ENCODE data around the gene BICDL1.
"Not testable (repeated sequence)": the region's sequence is repeated elsewhere in the genome, so short reads cannot be mapped to it uniquely, and the experiment has no call there.

The BICDL1 gene

DNA sequence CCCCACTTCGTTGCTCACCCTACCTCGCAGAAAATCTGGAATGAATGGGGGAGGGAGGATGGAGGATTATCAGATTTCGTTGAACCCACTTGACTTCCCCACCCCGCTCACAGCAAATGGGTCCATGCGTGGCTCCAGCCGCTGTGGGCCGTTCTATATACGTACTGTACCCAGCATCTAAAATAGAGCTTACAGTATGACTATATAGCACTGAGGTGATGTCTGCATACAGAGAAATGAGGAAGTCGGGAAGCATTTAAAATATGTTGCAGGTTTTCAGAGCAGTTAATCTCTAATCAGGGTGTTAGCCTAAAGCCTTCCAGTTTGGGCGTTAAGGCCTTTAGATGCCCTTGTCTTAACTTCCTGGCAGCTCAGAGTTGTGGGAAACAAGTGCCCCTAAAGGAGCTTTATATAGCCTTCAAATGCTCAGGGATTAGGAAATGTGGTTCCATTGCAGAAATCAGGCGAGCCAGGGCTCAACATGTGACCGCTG is 1.4 kb downstream of the BICDL1 start:
- Mint-ChIP-seq H3K36me3 (peaks cover 57% of the 10 kb centered on the region), H3K4me3 (peak overlapping the region; percentile 77), H3K9me3 (no peaks in the 10 kb centered on the region), H3K4me1 (peaks cover 32% of the 10 kb centered on the region), H3K27ac (peak overlapping the region; percentile 20)
- no peak for ATAC-seq
- DNase-seq (ENCODE audit: low spot score in 2 of 2), result no peak

DNA sequence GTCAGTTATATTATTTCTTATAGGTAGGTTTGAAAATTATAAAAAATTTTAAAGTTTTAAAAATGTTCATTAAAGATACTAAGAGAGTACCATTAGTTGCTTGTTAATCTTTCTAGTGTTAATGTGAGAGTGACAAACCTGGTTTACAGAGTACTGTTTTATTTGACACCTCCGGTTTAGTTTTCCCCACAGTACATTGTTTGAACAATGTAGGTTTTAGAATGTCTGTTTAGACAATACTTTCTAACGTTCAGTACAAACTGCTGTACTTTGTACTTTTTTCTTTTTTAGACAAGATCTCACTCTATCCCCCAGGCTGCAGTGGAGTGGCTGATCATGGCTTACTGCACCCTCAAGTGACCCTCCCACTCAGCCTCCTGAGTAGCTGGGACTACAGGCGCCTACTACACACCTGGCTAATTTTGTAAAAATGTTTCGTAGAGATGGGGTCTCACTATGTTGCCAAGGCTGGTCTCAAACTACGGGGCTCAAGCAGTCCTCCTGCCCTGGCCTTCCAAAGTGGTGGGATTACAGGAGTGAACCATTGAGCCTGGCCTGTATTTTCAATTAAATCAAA is 3.2 kb downstream of the BICDL1 start:
- H3K9me3 Mint-ChIP-seq, result no peaks in the 10 kb centered on the region
- H3K4me1 Mint-ChIP-seq, result peaks cover 35% of the 10 kb centered on the region
- peak overlapping the region; percentile 77 for H3K4me3 Mint-ChIP-seq
- no peak for ATAC-seq
- peak overlapping the region; percentile 46 for H3K27ac Mint-ChIP-seq
- peaks cover 75% of the 10 kb centered on the region for H3K36me3 Mint-ChIP-seq
- DNase-seq (ENCODE audit: low spot score in 2 of 2), result no peak

DNA sequence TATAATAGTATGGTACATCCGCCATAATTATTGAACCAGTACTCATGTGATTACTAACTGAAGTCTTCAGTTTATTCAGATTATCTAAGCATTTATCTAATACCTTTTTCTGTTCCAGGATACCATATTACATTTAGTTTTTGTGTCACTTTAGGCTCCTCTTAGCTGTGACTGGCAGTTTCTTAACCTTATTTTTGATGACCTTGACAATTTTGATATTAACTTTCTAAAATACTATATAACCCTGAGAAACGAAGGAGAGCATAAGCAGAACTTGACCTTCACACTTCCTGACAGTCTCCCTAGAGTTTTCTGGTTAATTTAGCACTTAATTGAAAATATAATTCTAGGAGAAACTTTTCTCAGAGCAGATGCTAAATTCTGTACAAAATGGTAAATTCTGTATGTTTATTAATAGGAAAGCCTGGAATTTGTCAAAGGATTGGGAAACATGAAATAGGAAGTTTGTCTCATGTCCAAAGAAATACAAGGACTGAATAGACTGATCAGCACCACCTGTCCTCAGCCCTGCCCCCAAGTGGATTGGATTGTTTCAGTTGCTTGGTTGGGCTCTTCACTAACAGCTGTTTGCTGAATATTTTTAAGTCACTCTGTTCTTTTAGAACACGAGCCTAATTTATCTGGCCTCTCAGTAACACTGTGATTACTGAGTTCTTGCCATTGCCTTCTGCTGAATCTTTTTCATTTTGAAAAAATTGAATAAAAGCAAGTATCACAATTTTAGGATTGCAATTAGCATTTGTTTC is 6.0 kb downstream of the BICDL1 start:
- Mint-ChIP-seq H3K4me3 (no peak overlapping the region), H3K9me3 (no peaks in the 10 kb centered on the region), H3K4me1 (peaks cover 41% of the 10 kb centered on the region), H3K36me3 (peaks cover 95% of the 10 kb centered on the region), H3K27ac (no peak overlapping the region)
- ATAC-seq (no peak), DNase-seq (ENCODE audit: low spot score in 2 of 2) (no peak)

DNA sequence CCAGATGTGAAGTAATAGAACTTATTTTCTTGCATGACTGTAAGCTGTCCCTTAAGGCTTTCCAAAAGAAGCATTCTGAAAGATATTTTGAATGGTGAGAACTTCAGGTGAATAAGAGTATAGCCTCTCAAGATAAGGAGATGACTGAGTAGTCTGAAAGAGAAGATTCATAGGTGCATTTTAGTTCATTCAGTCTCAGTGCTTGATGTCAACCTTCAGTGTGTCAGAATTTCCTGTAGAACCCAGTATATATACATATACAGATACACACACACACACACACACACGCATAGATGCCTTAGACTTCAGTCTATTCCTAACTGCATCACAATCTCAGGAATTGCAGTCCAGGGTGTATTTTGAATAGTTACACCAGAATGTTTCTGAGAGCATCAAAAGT is 7.4 kb downstream of the BICDL1 start:
- Mint-ChIP-seq H3K27ac (no peak overlapping the region), H3K36me3 (peaks cover 100% of the 10 kb centered on the region), H3K4me1 (peaks cover 41% of the 10 kb centered on the region), H3K9me3 (no peaks in the 10 kb centered on the region), H3K4me3 (no peak overlapping the region)
- no peak for DNase-seq (ENCODE audit: low spot score in 2 of 2)
- ATAC-seq, result no peak

DNA sequence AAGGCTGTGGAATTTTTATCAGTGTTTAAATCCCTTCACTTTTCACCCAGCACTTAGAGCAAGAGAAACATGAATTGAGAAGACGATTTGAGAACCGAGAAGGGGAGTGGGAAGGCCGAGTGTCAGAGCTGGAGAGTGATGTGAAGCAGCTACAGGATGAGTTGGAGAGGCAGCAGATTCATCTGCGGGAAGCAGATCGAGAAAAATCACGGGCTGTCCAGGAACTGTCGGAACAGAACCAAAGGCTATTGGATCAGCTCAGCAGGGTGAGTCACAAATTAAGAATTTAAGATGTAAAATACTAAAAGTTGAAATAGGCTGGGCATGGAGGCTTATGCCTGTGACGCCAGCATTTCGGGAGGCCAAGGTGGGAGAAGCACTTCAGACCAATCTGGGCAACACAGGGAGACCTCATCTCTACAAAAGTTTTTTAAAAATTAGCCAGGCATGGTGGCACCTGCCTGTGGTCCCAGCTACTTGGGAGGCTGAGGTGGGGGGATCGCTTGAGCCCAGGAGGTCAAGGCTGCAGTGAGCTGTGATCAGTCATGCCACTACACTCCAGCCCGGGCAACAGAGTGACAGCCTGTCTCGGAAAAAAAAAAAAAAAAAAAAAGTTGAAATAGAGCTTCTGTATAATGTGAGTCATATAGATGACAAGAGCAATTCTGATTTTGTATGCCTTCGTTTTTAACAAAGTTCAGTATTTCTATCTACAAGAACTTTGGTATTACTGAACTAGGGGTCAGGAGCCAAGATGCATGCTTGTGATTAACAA is 9.6 kb downstream of the BICDL1 start:
- peak overlapping the region; percentile 65 for H3K27ac Mint-ChIP-seq
- no peak for ATAC-seq
- H3K4me3 Mint-ChIP-seq, result no peak overlapping the region
- DNase-seq (ENCODE audit: low spot score in 2 of 2), result no peak
- peaks cover 24% of the 10 kb centered on the region for H3K4me1 Mint-ChIP-seq
- peaks cover 98% of the 10 kb centered on the region for H3K36me3 Mint-ChIP-seq
- H3K9me3 Mint-ChIP-seq, result no peaks in the 10 kb centered on the region

DNA sequence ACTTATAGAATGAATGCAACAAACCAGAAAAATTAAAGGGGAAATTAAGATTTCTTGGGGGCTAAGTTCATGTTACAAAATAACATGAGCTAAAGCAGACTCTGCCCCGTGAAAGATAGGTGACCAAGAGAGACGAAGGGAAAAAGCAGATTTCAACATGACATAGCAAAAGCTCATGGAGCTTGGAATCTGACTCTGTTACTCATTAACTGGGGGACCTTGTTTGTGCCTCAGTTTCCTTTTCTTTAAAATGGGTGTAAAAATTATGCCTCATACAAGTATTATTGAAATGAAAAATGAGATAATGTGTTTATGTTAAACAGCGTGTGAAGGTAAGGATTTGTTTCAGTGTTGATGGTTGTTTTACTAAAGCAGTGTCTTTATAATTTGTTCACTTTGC is 11.5 kb downstream of the BICDL1 start:
- H3K36me3 Mint-ChIP-seq, result peaks cover 84% of the 10 kb centered on the region
- H3K4me1 Mint-ChIP-seq, result peaks cover 19% of the 10 kb centered on the region

DNA sequence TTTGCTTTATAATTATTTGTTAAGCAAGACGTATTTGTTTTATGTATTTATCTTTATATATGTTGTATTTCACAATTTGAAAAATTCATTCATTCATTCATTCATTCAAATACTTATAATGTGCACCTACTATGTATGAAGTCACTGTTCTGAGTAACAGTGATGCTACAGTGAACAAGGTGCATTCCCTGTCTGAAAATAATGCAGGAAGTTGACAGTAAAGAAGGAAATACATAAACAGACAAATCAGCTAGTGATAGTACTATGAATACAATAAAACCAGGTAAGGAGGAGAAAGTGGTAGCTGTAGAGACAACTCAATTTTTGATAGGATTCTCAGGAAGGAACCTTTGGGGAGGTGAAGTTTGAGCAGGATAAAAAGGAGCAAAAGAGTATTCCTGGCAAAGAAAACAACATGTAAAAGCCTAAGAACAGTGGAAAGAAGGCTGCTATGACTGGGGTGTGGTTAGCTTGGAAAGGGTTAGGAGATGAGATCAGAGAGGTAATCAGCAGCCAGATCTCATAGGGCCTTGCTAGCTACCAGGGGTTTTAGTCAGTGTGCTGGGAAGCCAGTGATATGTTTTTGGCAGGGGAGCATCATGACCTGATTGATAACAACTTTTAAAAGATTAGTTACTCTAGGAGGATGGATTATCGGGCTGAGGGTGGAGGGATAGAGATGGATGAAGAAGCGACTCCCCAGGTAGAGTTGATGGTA is 17.4 kb downstream of the BICDL1 start:
- H3K36me3 Mint-ChIP-seq, result peaks cover 67% of the 10 kb centered on the region
- ATAC-seq (peak; percentile 89), DNase-seq (ENCODE audit: low spot score in 2 of 2) (no peak)
- H3K9me3 Mint-ChIP-seq, result no peaks in the 10 kb centered on the region
- H3K4me1 Mint-ChIP-seq, result peaks cover 51% of the 10 kb centered on the region
- H3K4me3 Mint-ChIP-seq, result peak overlapping the region; percentile 64
- peak overlapping the region; percentile 98 for H3K27ac Mint-ChIP-seq

More for the DNA sequence above, 11.5 kb downstream of the BICDL1 start:
- DNase-seq (ENCODE audit: low spot score in 2 of 2) (no peak), ATAC-seq (no peak)
- H3K9me3 Mint-ChIP-seq, result no peaks in the 10 kb centered on the region
- peak overlapping the region; percentile 17 for H3K27ac Mint-ChIP-seq
- H3K4me3 Mint-ChIP-seq, result no peak overlapping the region

DNA sequence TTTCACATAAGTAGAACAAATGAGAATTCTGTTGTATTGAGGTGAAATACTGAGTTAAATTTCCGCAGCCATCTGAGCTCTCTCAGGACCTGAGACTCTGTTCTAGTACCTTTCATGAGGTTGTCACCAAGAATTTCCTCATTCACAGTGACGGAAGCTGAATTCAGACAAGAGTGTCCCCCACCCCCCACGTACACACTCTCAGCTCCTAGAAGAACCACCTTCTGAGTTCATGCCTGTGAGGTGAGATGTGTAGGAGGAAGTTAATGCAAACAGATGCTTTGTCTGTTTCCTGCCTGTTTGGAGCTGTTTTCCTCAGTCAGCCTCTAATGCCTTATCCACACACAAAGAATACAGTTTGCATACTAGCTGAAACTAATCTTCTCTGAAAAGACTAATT is 18.2 kb downstream of the BICDL1 start:
- peak in 1 of 2 donors; percentile 62 for DNase-seq (ENCODE audit: low spot score in 2 of 2)
- H3K4me1 Mint-ChIP-seq, result peaks cover 59% of the 10 kb centered on the region
- H3K27ac Mint-ChIP-seq, result peak overlapping the region; percentile 98
- peak overlapping the region; percentile 64 for H3K4me3 Mint-ChIP-seq
- ATAC-seq, result peak; percentile 61
- H3K36me3 Mint-ChIP-seq, result peaks cover 64% of the 10 kb centered on the region
- no peaks in the 10 kb centered on the region for H3K9me3 Mint-ChIP-seq

DNA sequence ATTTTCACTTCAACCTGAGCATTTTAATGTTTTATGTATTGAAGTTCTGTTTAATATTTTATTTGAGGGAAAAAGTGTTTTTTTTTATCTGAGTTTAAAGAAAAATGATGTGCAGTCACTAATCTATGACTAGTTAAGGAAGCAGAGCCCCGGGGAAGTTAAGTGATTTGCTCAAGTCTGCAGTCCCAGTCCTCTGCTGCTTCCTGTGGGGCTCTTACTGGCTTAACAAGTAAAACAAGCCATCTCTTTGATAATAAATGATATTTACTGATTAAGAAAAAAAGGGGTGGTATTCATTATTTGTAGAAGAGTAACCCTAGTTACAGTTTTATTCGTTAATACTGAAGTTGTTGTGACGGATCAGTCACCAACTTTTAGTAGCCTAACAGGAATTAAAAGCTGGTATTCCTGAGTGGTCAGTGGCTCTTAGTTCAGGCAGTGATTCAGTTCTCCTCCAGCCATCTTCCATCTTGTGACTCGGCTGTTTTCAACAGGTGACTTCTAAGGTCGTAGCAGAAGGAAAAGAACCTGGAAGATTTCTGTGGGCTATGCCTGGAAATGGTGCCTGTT is 21.7 kb downstream of the BICDL1 start:
- no peak for ATAC-seq
- Mint-ChIP-seq H3K9me3 (no peaks in the 10 kb centered on the region), H3K27ac (peak overlapping the region; percentile 98), H3K4me3 (peak overlapping the region; percentile 57), H3K4me1 (peaks cover 81% of the 10 kb centered on the region), H3K36me3 (peaks cover 73% of the 10 kb centered on the region)
- DNase-seq (ENCODE audit: low spot score in 2 of 2), result no peak

DNA sequence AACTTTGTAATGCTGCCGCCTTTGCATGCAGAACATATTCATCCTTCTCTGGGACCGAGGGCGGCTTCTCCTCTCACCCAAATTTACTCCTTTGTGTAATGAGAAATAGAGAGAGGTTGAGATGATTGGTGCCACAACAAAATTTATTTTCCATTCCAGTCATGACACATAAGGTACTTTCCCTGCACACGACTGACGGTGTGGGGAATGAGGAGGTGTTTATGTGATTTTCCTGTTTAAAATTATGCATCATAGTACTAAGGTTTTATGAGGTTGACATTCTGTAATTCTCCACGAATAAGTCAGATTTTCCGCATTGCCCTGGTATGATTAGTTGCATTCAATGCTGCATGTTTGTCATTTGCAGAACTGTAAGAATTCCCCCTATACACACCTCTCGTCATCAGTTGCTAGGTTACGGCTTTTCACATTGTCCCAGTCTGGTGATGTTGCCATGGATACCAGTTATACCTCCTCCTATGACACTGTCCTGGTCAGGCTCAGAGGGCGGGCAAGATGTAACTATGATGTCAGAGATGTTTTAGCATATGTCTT is 23.1 kb downstream of the BICDL1 start:
- peaks cover 73% of the 10 kb centered on the region for H3K4me1 Mint-ChIP-seq
- peak; percentile 91 for ATAC-seq
- DNase-seq (ENCODE audit: low spot score in 2 of 2), result peak; percentile 54 to 90
- H3K27ac Mint-ChIP-seq, result peak overlapping the region; percentile 98
- peaks cover 76% of the 10 kb centered on the region for H3K36me3 Mint-ChIP-seq
- no peaks in the 10 kb centered on the region for H3K9me3 Mint-ChIP-seq
- peak overlapping the region; percentile 57 for H3K4me3 Mint-ChIP-seq

DNA sequence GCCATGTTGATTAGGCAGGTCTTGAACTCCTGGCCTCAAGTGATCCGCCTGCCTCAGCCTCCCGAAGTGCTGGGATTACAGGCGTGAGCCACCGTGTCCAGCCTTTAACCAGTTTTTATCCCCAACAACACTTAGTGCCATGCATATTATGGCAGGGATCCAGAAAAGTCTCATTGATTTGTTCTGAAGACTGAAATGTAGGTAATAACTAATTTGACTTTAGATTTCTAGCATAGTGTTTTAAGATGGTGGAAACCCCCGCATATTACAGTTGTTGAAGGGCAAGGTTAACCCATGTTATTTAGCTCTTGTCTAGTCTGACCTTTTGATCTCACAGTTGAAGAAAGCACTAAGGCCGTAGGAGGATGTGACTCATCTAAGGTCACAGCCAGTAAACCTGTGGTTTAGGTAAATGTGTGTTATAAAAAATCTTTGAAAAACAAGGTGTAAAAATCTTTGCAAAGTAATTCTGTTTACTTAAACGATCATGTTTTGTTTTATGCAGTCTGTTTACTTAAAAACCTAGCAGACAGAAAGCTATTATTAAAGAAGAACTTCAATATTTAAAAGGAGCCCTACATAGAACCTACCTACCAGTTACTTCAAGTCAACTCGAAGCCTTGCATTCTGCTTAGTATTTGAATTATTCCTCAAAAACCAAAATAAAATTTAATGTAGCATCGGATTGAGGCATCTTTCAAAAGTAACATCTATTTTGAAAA is 24.8 kb downstream of the BICDL1 start:
- peak overlapping the region; percentile 98 for H3K27ac Mint-ChIP-seq
- peaks cover 62% of the 10 kb centered on the region for H3K4me1 Mint-ChIP-seq
- peaks cover 62% of the 10 kb centered on the region for H3K36me3 Mint-ChIP-seq
- DNase-seq (ENCODE audit: low spot score in 2 of 2), result peak in 1 of 2 donors; percentile 67
- no peaks in the 10 kb centered on the region for H3K9me3 Mint-ChIP-seq
- H3K4me3 Mint-ChIP-seq, result peak overlapping the region; percentile 57
- peak; percentile 68 for ATAC-seq

DNA sequence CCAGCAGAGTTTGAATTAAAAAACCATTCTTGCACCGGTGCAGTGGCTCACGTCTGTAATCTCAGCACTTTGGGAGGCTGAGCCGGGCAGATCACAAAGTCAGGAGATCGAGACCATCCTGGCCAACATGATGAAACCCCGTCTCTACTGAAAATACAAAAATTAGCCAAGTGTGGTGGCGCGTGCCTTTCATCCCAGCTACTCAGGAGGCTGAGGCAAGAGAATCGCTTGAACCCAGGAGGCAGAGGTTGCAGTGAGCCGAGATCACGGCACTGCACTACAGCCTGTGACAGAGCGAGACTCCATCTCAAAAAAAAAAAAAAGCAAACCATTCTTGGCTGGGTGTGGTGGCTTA is 25.3 kb downstream of the BICDL1 start:
- peaks cover 56% of the 10 kb centered on the region for H3K4me1 Mint-ChIP-seq
- peak overlapping the region; percentile 57 for H3K4me3 Mint-ChIP-seq
- ATAC-seq, H3K9me3 Mint-ChIP-seq: not testable (repeated sequence)
- peaks cover 61% of the 10 kb centered on the region for H3K36me3 Mint-ChIP-seq
- H3K27ac Mint-ChIP-seq, result peak overlapping the region; percentile 98
- peak in 1 of 2 donors; percentile 57 for DNase-seq (ENCODE audit: low spot score in 2 of 2)

DNA sequence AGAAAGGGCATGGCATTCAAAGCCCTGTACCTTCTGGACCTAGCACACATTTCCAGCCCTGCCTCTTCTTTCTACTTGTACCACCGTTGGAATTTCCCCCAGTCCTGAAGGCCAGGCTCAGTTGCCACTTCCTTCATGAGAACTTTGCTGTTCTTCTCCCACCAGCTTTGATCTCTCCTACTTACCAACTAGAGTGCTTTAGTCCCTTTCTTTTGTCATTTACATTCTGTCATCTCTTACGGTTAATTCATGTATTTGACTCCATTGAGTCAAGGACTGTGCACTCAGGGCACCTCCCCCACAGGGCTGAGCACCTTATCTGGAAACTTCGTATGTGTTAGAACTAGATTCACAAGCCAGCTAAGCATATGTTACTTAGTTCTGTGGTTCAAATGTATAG is 26.3 kb downstream of the BICDL1 start:
- Mint-ChIP-seq H3K4me3 (peak overlapping the region; percentile 57), H3K27ac (peak overlapping the region; percentile 98), H3K9me3 (no peaks in the 10 kb centered on the region), H3K36me3 (peaks cover 54% of the 10 kb centered on the region), H3K4me1 (peaks cover 57% of the 10 kb centered on the region)
- ATAC-seq (peak; percentile 12), DNase-seq (ENCODE audit: low spot score in 2 of 2) (peak in 1 of 2 donors; percentile 70)

DNA sequence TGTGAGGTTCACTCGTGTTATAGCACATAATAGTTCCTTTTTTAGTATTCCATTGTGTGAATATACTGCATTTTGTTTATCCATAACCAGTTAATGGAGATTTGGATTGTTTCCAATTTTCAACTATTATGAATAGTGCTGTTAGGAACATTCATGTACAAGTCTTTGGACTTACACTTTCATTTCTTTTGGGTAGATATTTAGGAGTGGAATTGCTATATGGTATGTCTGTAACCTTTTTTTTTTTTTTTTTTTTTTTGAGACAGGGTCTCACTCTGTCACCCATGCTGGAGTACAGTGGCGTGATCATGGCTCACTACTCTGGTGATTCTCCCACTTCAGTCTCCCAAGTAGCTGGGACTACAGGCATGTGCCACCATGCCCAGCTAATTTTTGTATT is 27.2 kb downstream of the BICDL1 start:
- not testable (repeated sequence) for ATAC-seq; DNase-seq (ENCODE audit: low spot score in 2 of 2); H3K9me3 Mint-ChIP-seq
- Mint-ChIP-seq H3K4me1 (peaks cover 51% of the 10 kb centered on the region), H3K27ac (peak overlapping the region; percentile 98), H3K4me3 (peak overlapping the region; percentile 57), H3K36me3 (peaks cover 46% of the 10 kb centered on the region)
